Activated naive CD8-positive, alpha-beta T cell treated with anti-CD3 and anti-CD28 coated beads for 36 hours (primary cell): Measurements from ENCODE around the gene NPM1. TPM values are rescaled to one million over a fixed set of nuclear protein-coding genes. Genes with fewer than 3 reads are reported as not detected.
"Not testable (repeated sequence)": the region's sequence is repeated elsewhere in the genome, so short reads cannot be mapped to it uniquely, and the experiment has no call there.

ENCODE experiments used
- DNase-seq: peaks from one replicate; pipeline ENCODE4 v3.0.0; 2021
- H3K27ac Mint-ChIP-seq: one replicate; pipeline ENCODE4 v1.8.0; 2022; ENCODE audit warnings: mild to moderate bottlenecking, moderate library complexity, mixed read lengths
- H3K27me3 Mint-ChIP-seq: one replicate; pipeline ENCODE4 v1.8.0; 2022; ENCODE audit warnings: mild to moderate bottlenecking, mixed read lengths
- H3K36me3 Mint-ChIP-seq: one replicate; pipeline ENCODE4 v1.8.0; 2021; ENCODE audit warnings: mild to moderate bottlenecking, mixed read lengths
- H3K4me1 Mint-ChIP-seq: one replicate; pipeline ENCODE4 v1.8.0; 2021; ENCODE audit warnings: mixed read lengths
- H3K4me3 Mint-ChIP-seq: one replicate; pipeline ENCODE4 v1.8.0; 2022; ENCODE audit warnings: mild to moderate bottlenecking, moderate library complexity, mixed read lengths
- H3K9me3 Mint-ChIP-seq: one replicate; pipeline ENCODE4 v1.8.0; 2022; ENCODE audit warnings: mixed read lengths
- total RNA-seq, 2 experiments: library from RNA; stranded (reverse); gene quantifications; one replicate each; pipeline ENCODE4 v1.2.3, GENCODE V29; 2021

NPM1 gene
- total RNA-seq, 2 experiments from 2014 or later: 4,728 to 4,890 TPM

DNA sequence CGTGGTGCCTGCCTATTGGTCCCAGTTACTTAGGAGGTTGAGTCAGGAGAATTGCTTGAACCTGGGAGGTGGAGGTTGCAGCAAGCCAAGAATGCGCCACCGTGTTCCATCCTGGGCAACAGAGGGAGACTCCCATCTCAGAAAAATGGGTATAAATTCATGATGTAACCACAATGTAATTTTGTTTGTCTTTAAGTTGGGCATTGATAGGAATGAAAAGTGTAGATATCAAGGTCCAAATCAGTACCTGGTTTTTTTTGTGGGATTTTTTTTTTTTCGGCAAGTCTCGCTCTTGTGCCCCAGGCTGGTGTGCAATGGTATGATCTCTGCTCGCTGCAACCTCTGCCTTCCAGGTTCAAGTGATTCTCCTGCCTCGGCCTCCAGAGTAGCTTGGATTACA, 7.4 kb downstream of the NPM1 start:
- H3K4me1 Mint-ChIP-seq: peaks cover 75% of the 10 kb centered on the region
- H3K36me3 Mint-ChIP-seq: peaks cover 86% of the 10 kb centered on the region
- peak overlapping the region; percentile 22 for H3K27ac Mint-ChIP-seq
- DNase-seq: no peak
- H3K9me3 Mint-ChIP-seq: no peaks in the 10 kb centered on the region
- H3K27me3 Mint-ChIP-seq: peaks cover 8% of the 10 kb centered on the region
- H3K4me3 Mint-ChIP-seq: peak overlapping the region; percentile 1

DNA sequence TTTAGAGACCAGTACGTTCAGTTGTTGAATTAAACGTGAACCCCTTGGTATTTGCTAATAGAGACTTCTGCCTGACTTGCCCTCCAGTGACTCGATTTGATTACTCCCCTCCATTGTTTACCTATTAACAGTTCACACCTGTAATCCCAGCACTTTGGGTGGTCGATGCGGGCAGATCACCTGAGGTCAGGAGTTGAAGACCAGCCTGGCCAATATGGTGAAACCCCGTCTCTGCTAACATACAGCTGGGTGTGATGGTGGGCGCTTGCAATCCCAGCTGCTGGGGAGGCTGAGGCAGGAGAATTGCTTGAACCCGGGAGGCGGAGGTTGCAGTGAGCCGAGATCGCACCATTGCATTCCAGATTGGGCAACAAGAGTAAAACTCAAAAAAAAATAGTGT, 8.9 kb downstream of the NPM1 start:
- not testable (repeated sequence) for H3K9me3 Mint-ChIP-seq, DNase-seq, H3K27me3 Mint-ChIP-seq
- H3K4me3 Mint-ChIP-seq: peak overlapping the region; percentile 52
- H3K36me3 Mint-ChIP-seq: peaks cover 85% of the 10 kb centered on the region
- peak overlapping the region; percentile 75 for H3K27ac Mint-ChIP-seq
- H3K4me1 Mint-ChIP-seq: peaks cover 68% of the 10 kb centered on the region

- Mint-ChIP-seq H3K27ac (peak overlapping the region; percentile 31), H3K9me3 (no peaks in the 10 kb centered on the region), H3K4me1 (peaks cover 67% of the 10 kb centered on the region)
Measured at GRCh38 chr5:171397190-171397589, 9.5 kb downstream of the NPM1 start.

GRCh38 chr5:171397599-171397998, 9.9 kb downstream of the NPM1 start:
- Mint-ChIP-seq H3K9me3 (no peaks in the 10 kb centered on the region), H3K27ac (peak overlapping the region; percentile 31), H3K4me3 (peak overlapping the region; percentile 14), H3K27me3 (no peaks in the 10 kb centered on the region), H3K36me3 (peaks cover 79% of the 10 kb centered on the region), H3K4me1 (peaks cover 64% of the 10 kb centered on the region)
- no peak for DNase-seq

More at GRCh38 chr5:171397190-171397589, 9.5 kb downstream of the NPM1 start:
- no peak for DNase-seq
- Mint-ChIP-seq H3K4me3 (peak overlapping the region; percentile 14), H3K36me3 (peaks cover 82% of the 10 kb centered on the region), H3K27me3 (no peaks in the 10 kb centered on the region)

DNA sequence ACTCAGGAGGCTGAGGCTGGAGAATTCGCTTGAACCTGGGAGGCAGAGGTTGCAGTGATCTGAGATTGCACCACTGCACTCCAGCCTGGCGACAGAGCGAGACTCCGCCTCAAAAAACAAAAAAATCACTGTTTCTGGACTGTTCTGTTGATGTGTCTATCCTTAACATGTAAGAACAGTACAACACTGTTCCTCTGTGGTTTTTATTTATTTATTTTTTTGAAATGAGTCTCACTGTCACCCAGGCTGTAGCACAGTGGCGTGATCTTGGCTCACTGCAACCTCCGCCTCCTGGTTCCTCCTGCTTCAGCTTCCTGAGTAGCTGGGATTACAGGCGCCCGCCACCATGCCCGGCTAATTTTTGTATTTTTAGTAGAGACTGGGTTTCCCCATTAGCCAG, 11.0 kb downstream of the NPM1 start:
- H3K36me3 Mint-ChIP-seq: peaks cover 71% of the 10 kb centered on the region
- not testable (repeated sequence) for DNase-seq, H3K27me3 Mint-ChIP-seq, H3K9me3 Mint-ChIP-seq
- H3K4me3 Mint-ChIP-seq: peak overlapping the region; percentile 40
- H3K4me1 Mint-ChIP-seq: peaks cover 57% of the 10 kb centered on the region
- peak overlapping the region; percentile 76 for H3K27ac Mint-ChIP-seq

- H3K36me3 Mint-ChIP-seq: peaks cover 64% of the 10 kb centered on the region
- H3K4me3 Mint-ChIP-seq: no peak overlapping the region
Measured at GRCh38 chr5:171400169-171400568, 12.5 kb downstream of the NPM1 start.

GRCh38 chr5:171401167-171401947, 13.7 kb downstream of the NPM1 start:
- no peaks in the 10 kb centered on the region for H3K9me3 Mint-ChIP-seq
- peak overlapping the region; percentile 70 for H3K27ac Mint-ChIP-seq

More at GRCh38 chr5:171400169-171400568, 12.5 kb downstream of the NPM1 start:
- H3K9me3 Mint-ChIP-seq: no peaks in the 10 kb centered on the region
- H3K27ac Mint-ChIP-seq: peak overlapping the region; percentile 70
- DNase-seq: no peak
- H3K4me1 Mint-ChIP-seq: peaks cover 50% of the 10 kb centered on the region
- H3K27me3 Mint-ChIP-seq: no peaks in the 10 kb centered on the region

DNA sequence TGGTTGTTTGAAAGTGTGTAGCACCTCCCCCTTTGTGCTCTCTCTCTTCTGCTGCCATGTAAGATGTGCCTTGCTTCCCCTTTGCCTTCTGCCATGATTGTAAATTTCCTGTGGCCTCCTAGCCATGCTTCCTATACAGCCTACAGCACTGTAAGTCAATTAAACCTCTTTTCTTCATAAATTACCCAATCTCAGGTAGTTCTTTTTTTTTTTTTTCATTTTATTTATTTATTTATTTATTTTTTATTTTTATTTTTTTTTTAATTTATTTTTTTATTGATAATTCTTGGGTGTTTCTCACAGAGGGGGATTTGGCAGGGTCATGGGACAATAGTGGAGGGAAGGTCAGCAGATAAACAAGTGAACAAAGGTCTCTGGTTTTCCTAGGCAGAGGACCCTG, 15.1 kb downstream of the NPM1 start:
- not testable (repeated sequence) for DNase-seq, H3K9me3 Mint-ChIP-seq, H3K27ac Mint-ChIP-seq, H3K4me3 Mint-ChIP-seq, H3K27me3 Mint-ChIP-seq
- Mint-ChIP-seq H3K36me3 (peaks cover 68% of the 10 kb centered on the region), H3K4me1 (peaks cover 48% of the 10 kb centered on the region)

More at GRCh38 chr5:171401167-171401947, 13.7 kb downstream of the NPM1 start:
- Mint-ChIP-seq H3K27me3 (no peaks in the 10 kb centered on the region), H3K4me1 (peaks cover 49% of the 10 kb centered on the region), H3K36me3 (peaks cover 69% of the 10 kb centered on the region), H3K4me3 (no peak overlapping the region)
- no peak for DNase-seq

GRCh38 chr5:171405615-171406014, 18.0 kb downstream of the NPM1 start:
- Mint-ChIP-seq H3K27me3 (no peaks in the 10 kb centered on the region), H3K4me3 (peak overlapping the region; percentile 10), H3K9me3 (no peaks in the 10 kb centered on the region), H3K36me3 (peaks cover 64% of the 10 kb centered on the region), H3K27ac (peak overlapping the region; percentile 46), H3K4me1 (peaks cover 45% of the 10 kb centered on the region)
- no peak for DNase-seq

DNA sequence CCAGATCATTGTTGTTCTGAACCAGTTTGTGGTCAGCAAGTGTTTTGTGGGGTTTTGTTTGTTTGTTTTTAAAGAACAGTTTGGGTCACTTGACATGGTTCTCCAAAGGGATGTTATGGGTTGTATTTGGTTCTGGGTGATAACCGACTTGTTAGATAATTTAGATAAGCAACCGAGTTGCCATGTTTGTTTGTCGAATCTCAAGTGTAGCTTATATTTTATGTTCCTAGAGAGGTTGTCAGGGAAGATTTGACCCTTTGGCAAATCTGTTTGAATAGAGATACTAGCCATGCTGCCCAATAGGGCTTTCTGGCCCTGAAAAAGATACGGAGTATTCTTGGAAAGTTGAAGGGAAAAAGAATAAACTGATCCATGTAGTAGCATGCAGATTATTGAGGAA, 19.6 kb downstream of the NPM1 start:
- no peak overlapping the region for H3K4me3 Mint-ChIP-seq
- peaks cover 68% of the 10 kb centered on the region for H3K36me3 Mint-ChIP-seq
- peaks cover 3% of the 10 kb centered on the region for H3K27me3 Mint-ChIP-seq
- no peak for DNase-seq
- no peaks in the 10 kb centered on the region for H3K9me3 Mint-ChIP-seq
- peaks cover 41% of the 10 kb centered on the region for H3K4me1 Mint-ChIP-seq
- peak overlapping the region; percentile 51 for H3K27ac Mint-ChIP-seq

GRCh38 chr5:171409164-171410136, 21.8 kb downstream of the NPM1 start:
- Mint-ChIP-seq H3K4me3 (no peak overlapping the region), H3K9me3 (no peaks in the 10 kb centered on the region), H3K36me3 (peaks cover 76% of the 10 kb centered on the region), H3K4me1 (peaks cover 42% of the 10 kb centered on the region), H3K27me3 (peaks cover 3% of the 10 kb centered on the region), H3K27ac (peak overlapping the region; percentile 72)
- DNase-seq: no peak

GRCh38 chr5:171410181-171410580, 22.5 kb downstream of the NPM1 start:
- Mint-ChIP-seq H3K9me3 (no peaks in the 10 kb centered on the region), H3K27ac (peak overlapping the region; percentile 58), H3K4me1 (peaks cover 40% of the 10 kb centered on the region), H3K4me3 (no peak overlapping the region), H3K36me3 (peaks cover 71% of the 10 kb centered on the region), H3K27me3 (peaks cover 3% of the 10 kb centered on the region)
- DNase-seq: no peak

- H3K27me3 Mint-ChIP-seq: peaks cover 3% of the 10 kb centered on the region
- peaks cover 54% of the 10 kb centered on the region for H3K36me3 Mint-ChIP-seq
- no peaks in the 10 kb centered on the region for H3K9me3 Mint-ChIP-seq
- H3K4me3 Mint-ChIP-seq: no peak overlapping the region
- H3K27ac Mint-ChIP-seq: peak overlapping the region; percentile 35
- peaks cover 25% of the 10 kb centered on the region for H3K4me1 Mint-ChIP-seq
- DNase-seq: no peak
Measured at GRCh38 chr5:171412186-171412585, 24.5 kb downstream of the NPM1 start.

DNA sequence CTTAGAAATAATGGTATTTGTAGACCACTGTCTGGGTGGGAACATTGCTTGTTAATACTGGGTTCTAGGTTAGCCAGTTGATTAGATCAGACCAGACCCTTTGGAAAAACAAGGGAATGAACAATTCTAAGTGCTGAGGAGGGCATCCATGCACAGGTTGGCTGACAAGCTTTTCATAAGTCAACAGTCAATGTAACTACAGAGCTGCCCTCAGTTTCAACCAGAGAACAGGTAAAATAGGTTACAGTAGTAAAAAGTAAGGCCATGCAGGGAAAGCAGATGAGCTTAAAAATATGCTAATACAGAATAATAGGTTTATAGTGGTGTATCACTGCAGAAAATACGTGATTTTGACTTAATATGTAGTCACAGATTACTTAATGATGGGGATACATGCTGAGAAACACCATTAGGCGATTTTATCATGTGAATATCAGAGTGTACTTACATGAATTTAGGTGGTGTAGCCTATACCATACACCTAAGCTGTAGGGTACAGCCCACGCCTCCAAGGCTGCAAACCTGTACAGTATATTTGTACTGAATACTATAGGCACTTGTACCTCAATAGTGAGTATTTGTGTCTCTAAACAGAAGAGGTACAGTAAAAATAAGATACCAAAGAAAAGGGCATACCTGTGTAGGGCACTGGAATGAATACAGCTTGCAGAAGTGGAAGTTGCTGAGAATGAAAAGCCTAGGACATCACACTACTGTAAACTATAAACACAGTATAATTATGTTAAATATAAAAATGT, 25.7 kb downstream of the NPM1 start:
- H3K36me3 Mint-ChIP-seq: peaks cover 42% of the 10 kb centered on the region
- H3K27me3 Mint-ChIP-seq: peaks cover 3% of the 10 kb centered on the region
- H3K4me1 Mint-ChIP-seq: peaks cover 15% of the 10 kb centered on the region
- peak overlapping the region; percentile 46 for H3K27ac Mint-ChIP-seq
- no peaks in the 10 kb centered on the region for H3K9me3 Mint-ChIP-seq
- H3K4me3 Mint-ChIP-seq: no peak overlapping the region
- no peak for DNase-seq
